ENCODE results near the gene MACROD2. TPM values are rescaled to one million over a fixed set of nuclear protein-coding genes. Genes with fewer than 3 reads are reported as not detected.

Gene MACROD2
- total RNA-seq, 4 donors from 2014 or later, result 2.9 to 11.3 (median 8.0) TPM

DNA sequence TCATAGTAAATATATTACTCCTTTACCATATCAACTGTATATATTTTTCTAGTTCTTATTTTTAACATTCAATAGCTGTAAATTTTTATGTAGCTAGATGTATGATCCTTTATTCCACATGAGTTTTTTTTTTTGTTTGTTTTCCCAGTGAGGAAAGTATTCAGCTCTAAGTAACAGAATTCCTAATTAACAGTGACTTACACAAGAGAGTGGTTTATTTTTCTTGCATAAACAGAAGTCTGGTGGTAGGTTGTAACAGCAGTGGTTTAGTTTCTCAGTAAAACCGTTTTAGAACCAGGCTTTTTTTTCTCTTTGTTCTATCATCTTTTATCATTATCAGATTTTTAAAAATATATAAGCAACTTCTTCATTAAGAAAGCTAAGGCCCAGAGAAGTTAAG lies 459.0 kb downstream of the MACROD2 start:
- no peak for TF ChIP-seq CTCF (IDR thresholded peaks at IDR 0.05; ENCODE audit: low read depth)

- TF ChIP-seq CTCF (IDR thresholded peaks at IDR 0.05; ENCODE audit: low read depth), result no peak
Measured at GRCh38 chr20:14470231-14470899, 475.0 kb downstream of the MACROD2 start.

DNA sequence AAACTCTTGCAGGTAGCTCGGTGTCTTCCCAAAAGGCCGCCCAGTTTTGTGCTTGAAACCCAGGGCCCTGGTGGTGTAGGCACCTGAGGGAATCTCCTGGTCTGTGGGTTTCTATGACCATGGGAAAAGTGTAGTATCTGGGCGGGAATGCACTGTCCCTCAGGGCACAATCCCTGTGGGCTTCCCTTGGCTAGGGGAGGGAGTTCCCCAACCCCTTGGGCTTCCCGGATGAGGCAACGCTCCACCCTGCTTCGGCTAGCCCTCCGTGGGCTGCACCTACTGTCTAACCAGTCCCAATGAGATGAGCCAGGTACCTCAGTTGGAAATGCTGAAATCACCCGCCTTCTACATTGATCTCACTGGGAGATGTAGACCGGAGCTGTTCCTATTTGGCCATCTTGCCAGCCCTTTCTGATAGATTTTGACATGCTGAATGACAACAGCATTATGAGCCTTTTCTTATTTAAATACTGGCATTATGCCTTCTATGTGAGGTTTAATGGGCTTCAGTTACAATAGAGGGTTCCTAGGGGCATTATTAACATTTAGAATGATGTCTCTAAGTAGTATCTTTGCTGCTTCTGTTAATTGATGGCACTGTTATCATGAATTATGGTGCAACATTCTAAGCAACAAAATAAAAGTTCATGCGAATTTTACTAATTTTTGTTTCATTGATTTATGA lies 475.8 kb downstream of the MACROD2 start:
- no peak for TF ChIP-seq CTCF (IDR thresholded peaks at IDR 0.05; ENCODE audit: low read depth)

DNA sequence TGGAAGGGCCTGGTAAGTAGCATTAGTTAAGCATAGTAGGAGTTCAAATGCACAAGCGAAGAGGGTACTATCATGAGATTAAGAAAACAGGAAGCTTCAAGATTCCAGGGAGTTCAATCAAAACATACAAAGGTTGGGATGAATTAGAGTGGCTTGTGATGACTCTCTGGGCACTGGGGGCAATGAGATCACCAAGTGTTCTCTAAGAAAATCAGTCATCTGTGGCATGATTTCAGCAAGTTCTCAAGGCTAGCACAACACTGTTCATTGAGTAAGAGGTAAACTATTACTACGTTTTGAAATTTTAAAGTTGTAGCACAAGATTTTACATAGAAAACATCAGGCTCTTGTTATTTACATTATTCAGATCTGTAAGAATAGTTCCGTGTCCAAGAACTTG lies 481.8 kb downstream of the MACROD2 start:
- no peak for TF ChIP-seq CTCF (IDR thresholded peaks at IDR 0.05; ENCODE audit: low read depth)

DNA sequence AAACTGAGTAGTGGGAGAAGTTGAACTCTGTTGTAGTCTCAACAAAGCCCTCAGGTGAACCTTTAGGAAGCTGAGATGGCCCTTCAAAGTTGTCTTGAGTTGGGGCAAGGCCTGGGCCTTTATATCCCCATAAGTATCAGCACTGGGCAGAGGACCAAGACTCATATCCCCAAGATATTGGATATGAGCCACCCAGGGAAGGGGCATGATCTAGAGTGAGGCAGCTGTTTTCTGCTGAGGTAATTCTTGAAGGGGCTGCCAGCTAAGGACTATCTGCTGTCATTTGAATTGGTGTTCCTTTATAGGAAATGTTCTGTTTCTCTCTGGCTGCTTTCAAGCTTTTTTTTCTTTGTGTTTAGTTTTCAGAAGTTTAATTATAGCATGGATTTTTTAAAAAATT lies 482.8 kb downstream of the MACROD2 start:
- TF ChIP-seq CTCF (IDR thresholded peaks at IDR 0.05; ENCODE audit: low read depth), result no peak

- TF ChIP-seq CTCF (IDR thresholded peaks at IDR 0.05; ENCODE audit: low read depth), result no peak
Measured at GRCh38 chr20:14481863-14482262, 486.5 kb downstream of the MACROD2 start.

- TF ChIP-seq CTCF (IDR thresholded peaks at IDR 0.05; ENCODE audit: low read depth), result no peak
Measured at GRCh38 chr20:14488212-14488611, 492.9 kb downstream of the MACROD2 start.

Measured in subcutaneous adipose tissue (tissue), 4 donors.